ENCODE results near the gene JAZF1.

GRCh38 chr7:27885652-27886051 lies 294.9 kb downstream of the JAZF1 start:
- TF ChIP-seq CTCF (IDR thresholded peaks at IDR 0.05) (no peak), POLR2A (IDR thresholded peaks at IDR 0.05) (no peak)
